PFSK-1 (cell line): Measurements from ENCODE around the gene JAK1.

Experiments used
- FOXP2 ChIP-seq: optimal IDR thresholded peaks from 2 replicates; pipeline ENCODE3; 2011; ENCODE audit warnings: borderline replicate concordance, control low read depth, inconsistent platforms; ENCODE audit not compliant: insufficient read depth; ENCODE audit errors: extremely low read length, extremely low read depth
- POLR2AphosphoS5 ChIP-seq: IDR thresholded peaks from 2 replicates; pipeline ENCODE4 v1.6.1; 2012; ENCODE audit warnings: low read depth, mild to moderate bottlenecking, control low read depth, low read length, moderate library complexity
- REST ChIP-seq, 2 experiments: IDR thresholded peaks; 2 replicates each; pipeline versions ENCODE4 v1.6.1 to v1.8.0; 2011 to 2012; ENCODE audit warnings: low read depth in 2 of 2, low read length in 2 of 2, control low read depth in 1 of 2, inconsistent platforms in 1 of 2, mild to moderate bottlenecking in 1 of 2, moderate library complexity in 1 of 2; ENCODE audit not compliant: insufficient read depth in 1 of 2
- SIN3A ChIP-seq: IDR thresholded peaks from 2 replicates; pipeline ENCODE4 v1.6.1; 2012; ENCODE audit warnings: mild to moderate bottlenecking, low read length, moderate library complexity, borderline replicate concordance; ENCODE audit not compliant: insufficient read depth
- TAF1 ChIP-seq: IDR thresholded peaks from 2 replicates; pipeline ENCODE4 v1.6.1; 2012; ENCODE audit warnings: low read length, control low read depth, borderline replicate concordance; ENCODE audit not compliant: insufficient read depth

The JAK1 gene

GRCh38 chr1:64838486-64838885 lies 127.9 kb downstream of the JAK1 start:
- no peak for TF ChIP-seq FOXP2
- TF ChIP-seq TAF1 = no peak
- TF ChIP-seq SIN3A = no peak
- no peak for TF ChIP-seq REST (IDR thresholded peaks at IDR 0.05; ENCODE audit: insufficient read depth in 1 of 2, low read depth in 2 of 2, low read length in 2 of 2)
- TF ChIP-seq POLR2AphosphoS5 = no peak

GRCh38 chr1:64836802-64837201 lies 129.5 kb downstream of the JAK1 start:
- no peak for TF ChIP-seq REST (IDR thresholded peaks at IDR 0.05; ENCODE audit: insufficient read depth in 1 of 2, low read depth in 2 of 2, low read length in 2 of 2)
- TF ChIP-seq TAF1 = no peak
- TF ChIP-seq FOXP2 = no peak
- no peak for TF ChIP-seq POLR2AphosphoS5
- no peak for TF ChIP-seq SIN3A

GRCh38 chr1:64834734-64835133 lies 131.6 kb downstream of the JAK1 start:
- TF ChIP-seq SIN3A = no peak
- no peak for TF ChIP-seq TAF1
- no peak for TF ChIP-seq POLR2AphosphoS5
- TF ChIP-seq FOXP2 = no peak

- TF ChIP-seq POLR2AphosphoS5 (no peak), SIN3A (no peak), REST (IDR thresholded peaks at IDR 0.05; ENCODE audit: insufficient read depth in 1 of 2, low read depth in 2 of 2, low read length in 2 of 2) (no peak), TAF1 (no peak), FOXP2 (no peak)
These were observed 136.2 kb downstream of the JAK1 start for GRCh38 chr1:64830030-64830651.

GRCh38 chr1:64829411-64830029 lies 136.8 kb downstream of the JAK1 start:
- no peak for TF ChIP-seq SIN3A
- no peak for TF ChIP-seq POLR2AphosphoS5
- TF ChIP-seq REST (IDR thresholded peaks at IDR 0.05; ENCODE audit: insufficient read depth in 1 of 2, low read depth in 2 of 2, low read length in 2 of 2) = no peak
- TF ChIP-seq TAF1 = no peak
- TF ChIP-seq FOXP2 = no peak
